Measurements from ENCODE around the gene NKX2-4. TPM values are rescaled to one million over a fixed set of nuclear protein-coding genes. Genes with fewer than 3 reads are reported as not detected.
"Not testable (repeated sequence)": the region's sequence is repeated elsewhere in the genome, so short reads cannot be mapped to it uniquely, and the experiment has no call there.

NKX2-4 gene
- not detected for total RNA-seq

DNA sequence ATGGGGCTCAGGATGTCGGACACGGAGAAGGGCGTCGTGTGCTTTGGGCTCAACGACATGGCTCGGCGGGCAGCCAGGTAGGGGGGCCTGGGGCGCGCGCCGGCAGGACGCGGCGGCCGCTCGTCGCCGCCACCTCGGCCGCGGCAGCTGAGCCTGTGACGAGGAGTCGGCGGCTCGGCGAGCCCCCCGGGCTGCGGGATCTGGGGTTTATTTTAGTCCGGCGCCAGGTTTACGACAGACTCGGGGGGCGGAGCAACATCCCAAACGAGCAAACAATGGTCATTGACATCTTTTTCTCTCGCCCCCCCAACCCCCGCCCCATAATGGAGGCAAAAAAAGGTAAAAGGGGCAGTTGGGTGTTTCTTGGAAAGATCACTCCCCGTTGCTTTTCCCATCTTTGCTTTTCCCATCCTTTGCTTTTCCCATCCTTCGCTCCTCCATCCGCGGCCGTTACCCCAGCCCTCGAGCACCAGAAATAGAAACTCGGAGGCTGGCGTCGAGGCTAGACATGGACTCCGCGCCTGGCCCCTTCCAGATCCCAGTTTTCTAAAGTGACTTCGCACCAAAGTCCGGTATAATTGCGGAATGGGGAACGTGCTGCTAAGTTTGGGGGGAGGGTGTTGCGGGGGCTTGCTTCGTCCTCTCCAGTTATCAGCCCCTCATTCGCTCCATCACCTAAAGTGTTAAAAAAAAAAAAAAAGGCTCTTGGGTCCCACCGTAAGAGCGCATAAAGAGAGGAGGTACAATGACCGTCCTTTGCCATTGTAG, at the start of gene NKX2-4:
Gene NKX2-4, minus strand, starts transcription at position 186 of the 768 bp plus-strand sequence. Its CDS starts 127 bp downstream, at position 59.
- peaks cover 88% of the 10 kb centered on the region for H3K27me3 ChIP-seq (ENCODE audit: insufficient read depth, low read length)
- no peak within 1 kb of the TSS for H3K4me3 ChIP-seq (ENCODE audit: low read length)
- peaks cover 21% of the 10 kb centered on the region for H3K4me1 ChIP-seq (ENCODE audit: insufficient read depth, low read length)
- no peaks in the 10 kb centered on the region for H3K9me3 ChIP-seq (ENCODE audit: low read depth, low read length)

DNA sequence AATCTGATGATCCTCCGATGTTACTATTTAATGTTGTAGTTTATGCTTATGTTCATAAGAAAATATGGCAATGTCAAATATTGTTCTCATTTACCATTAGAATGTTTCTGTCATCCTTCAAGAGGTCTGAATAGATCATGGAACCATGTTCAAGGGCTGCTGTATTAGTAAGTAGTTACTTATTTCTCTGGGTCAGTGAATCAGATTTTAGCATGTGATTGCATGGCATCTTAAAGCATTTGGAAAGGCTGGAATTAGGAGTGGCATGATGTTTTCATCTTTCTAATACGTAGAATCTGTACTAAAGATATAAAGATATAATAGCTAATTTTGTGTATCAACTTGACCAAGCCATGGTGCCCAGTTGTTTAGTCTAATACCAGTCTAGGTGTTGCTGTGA, 40.5 kb upstream of the NKX2-4 start:
- Histone ChIP-seq H3K9me3 (ENCODE audit: low read depth, low read length) (no peaks in the 10 kb centered on the region), H3K4me3 (ENCODE audit: low read length) (no peak overlapping the region), H3K27me3 (ENCODE audit: insufficient read depth, low read length) (peaks cover 4% of the 10 kb centered on the region), H3K4me1 (ENCODE audit: insufficient read depth, low read length) (no peaks in the 10 kb centered on the region)

DNA sequence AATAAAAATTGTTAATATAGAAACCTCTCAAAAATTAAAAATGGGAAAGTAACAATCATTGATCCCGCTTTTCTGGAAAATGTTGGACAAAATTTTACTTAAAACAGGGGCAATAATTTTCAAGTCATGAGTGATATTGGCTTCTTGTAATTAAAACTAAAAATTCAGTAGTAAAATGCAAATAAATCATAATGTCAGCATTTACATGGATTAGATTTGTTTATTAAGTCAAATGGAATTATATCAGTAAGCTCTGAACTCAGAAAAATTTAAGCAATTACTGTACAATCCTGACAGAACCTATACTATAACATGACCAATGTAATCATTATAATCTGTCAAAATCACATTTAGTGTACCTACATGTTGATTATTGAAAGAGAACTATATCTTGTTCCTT, 39.9 kb upstream of the NKX2-4 start:
- Histone ChIP-seq H3K27me3 (ENCODE audit: insufficient read depth, low read length) (peaks cover 4% of the 10 kb centered on the region), H3K9me3 (ENCODE audit: low read depth, low read length) (no peaks in the 10 kb centered on the region), H3K4me1 (ENCODE audit: insufficient read depth, low read length) (no peaks in the 10 kb centered on the region), H3K4me3 (ENCODE audit: low read length) (no peak overlapping the region)

DNA sequence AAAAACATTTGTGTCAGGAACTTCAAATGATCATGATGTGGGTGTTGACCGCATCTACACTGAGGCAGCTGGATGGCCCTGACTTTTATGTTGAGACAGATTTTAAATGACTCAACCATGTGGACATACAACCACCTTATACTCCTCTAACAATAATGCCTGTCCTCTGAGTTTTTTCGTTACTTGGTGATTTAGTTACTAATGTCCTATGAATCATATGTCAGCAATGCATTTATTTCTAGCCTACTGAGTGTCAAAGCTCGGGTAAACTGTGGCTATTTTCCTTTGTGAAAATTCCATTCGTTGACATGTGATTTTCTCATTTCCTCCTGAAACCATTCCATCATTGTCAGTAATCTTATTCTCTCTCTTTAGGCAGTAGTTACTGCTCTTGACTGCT, 38.9 kb upstream of the NKX2-4 start:
- Histone ChIP-seq H3K4me3 (ENCODE audit: low read length) (no peak overlapping the region), H3K9me3 (ENCODE audit: low read depth, low read length) (no peaks in the 10 kb centered on the region), H3K4me1 (ENCODE audit: insufficient read depth, low read length) (no peaks in the 10 kb centered on the region), H3K27me3 (ENCODE audit: insufficient read depth, low read length) (no peaks in the 10 kb centered on the region)

DNA sequence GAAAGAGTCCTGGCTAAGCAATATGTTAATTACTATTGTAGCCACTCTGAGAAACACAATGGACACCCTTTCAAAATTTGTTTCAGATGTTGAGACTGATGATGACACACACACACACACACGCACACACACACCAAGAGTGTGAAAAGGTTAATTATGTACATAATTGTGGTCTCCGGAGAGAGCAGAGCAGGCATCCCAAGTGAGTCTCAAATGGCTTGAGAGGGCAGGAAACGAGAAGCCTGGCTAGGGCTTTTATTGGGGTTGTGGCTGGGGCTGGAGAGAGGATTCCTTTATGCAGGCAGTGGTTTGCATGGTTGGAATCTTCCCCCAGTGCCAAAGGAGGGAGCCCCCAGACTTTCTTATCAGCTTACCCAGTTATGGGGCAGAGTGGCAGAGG, 38.2 kb upstream of the NKX2-4 start:
- Histone ChIP-seq H3K9me3 (ENCODE audit: low read depth, low read length) (no peaks in the 10 kb centered on the region), H3K4me3 (ENCODE audit: low read length) (no peak overlapping the region), H3K4me1 (ENCODE audit: insufficient read depth, low read length) (no peaks in the 10 kb centered on the region), H3K27me3 (ENCODE audit: insufficient read depth, low read length) (peaks cover under 1% of the 10 kb centered on the region)

DNA sequence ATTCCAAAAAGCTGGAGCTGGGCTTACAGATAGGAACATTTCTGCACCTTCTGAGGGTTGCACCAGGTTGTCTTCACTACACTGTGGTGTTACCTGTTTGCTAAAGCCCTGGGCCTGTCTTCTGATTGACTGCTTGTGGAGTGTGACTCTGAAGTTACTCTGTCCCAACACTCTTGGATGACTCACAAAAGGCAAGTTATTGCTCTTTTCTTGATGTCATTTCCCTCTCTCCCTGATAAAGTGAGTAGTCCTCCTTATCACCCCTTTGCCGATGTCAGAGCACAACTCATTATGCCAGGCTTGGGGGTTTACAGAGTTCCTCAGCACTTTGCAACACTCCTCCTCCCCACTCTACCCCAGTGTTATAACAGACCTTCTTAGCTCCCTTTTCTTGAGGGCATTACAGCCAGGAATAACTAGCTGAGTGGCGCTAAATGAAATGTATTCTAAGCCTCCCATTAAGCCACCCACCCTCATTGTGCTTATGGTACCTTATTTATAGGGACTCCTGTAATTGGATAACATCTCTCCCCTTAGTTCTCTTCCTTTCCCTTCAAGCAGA, 36.1 kb upstream of the NKX2-4 start:
- Histone ChIP-seq H3K27me3 (ENCODE audit: insufficient read depth, low read length) (peaks cover 5% of the 10 kb centered on the region), H3K4me3 (ENCODE audit: low read length) (no peak overlapping the region), H3K9me3 (ENCODE audit: low read depth, low read length) (no peaks in the 10 kb centered on the region), H3K4me1 (ENCODE audit: insufficient read depth, low read length) (no peaks in the 10 kb centered on the region)

DNA sequence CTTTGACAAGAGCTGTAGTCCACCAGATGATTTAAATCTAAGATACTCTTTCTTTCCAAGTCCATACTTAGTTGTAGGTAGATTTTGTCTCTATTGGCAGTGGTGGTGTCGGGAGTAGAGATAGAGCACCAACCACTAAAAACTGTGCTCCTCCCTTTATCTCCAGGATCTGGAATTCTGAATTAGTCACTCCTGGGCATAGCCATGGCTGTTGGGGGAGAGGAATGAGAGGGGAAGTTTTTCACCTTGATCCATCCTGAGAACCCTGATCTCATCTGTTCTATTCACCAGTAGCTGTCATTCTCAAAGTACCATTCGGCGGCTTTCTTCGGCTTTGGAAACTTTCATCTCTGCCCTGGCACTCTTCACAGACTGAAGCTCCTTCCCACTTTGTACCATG, 35.6 kb upstream of the NKX2-4 start:
- H3K27me3 ChIP-seq (ENCODE audit: insufficient read depth, low read length): peaks cover 5% of the 10 kb centered on the region

DNA sequence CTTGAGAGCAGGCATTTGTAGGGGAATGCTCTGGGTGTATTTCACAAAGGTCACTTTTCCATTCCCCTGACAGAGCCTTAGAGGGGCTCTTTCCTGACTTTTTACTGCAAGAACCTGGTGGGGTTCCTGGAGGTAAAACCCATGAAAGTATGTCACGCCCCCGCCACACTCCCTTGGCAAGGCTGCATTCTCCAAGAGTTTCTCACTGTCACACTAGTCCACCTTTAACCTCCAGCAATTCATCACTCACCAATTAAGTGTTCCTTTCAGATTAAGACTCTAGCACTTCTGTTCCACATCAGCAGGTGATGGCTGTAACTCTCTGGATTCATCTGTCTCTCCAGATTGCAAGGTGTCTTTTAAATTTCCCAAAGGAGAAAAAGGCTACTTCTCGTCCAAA, 32.7 kb upstream of the NKX2-4 start:
- H3K27me3 ChIP-seq (ENCODE audit: insufficient read depth, low read length): peaks cover 5% of the 10 kb centered on the region
- no peaks in the 10 kb centered on the region for H3K9me3 ChIP-seq (ENCODE audit: low read depth, low read length)
- no peaks in the 10 kb centered on the region for H3K4me1 ChIP-seq (ENCODE audit: insufficient read depth, low read length)
- no peak overlapping the region for H3K4me3 ChIP-seq (ENCODE audit: low read length)

More for the DNA sequence above, 35.6 kb upstream of the NKX2-4 start:
- Histone ChIP-seq H3K4me1 (ENCODE audit: insufficient read depth, low read length) (no peaks in the 10 kb centered on the region), H3K4me3 (ENCODE audit: low read length) (no peak overlapping the region), H3K9me3 (ENCODE audit: low read depth, low read length) (no peaks in the 10 kb centered on the region)

DNA sequence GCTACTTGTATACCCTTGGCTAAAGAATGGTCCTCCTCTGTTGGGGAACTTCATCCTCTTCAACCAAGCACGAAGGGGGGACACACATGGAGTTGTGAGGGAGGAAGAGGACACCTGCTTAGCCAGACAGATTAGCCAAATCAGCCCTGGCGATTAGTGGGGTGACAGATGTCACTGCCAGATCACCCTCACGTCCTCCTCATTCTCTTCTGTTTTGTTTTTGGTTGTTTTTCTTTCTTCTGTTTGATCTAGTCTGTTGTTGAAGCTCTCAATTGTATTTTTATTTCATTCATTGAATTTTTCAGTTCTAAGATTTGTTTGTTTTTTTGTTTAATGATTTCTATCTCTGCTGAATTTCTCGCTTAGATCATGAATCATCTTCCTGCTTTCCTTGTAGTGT, 27.5 kb upstream of the NKX2-4 start:
- Histone ChIP-seq H3K27me3 (ENCODE audit: insufficient read depth, low read length) (no peaks in the 10 kb centered on the region), H3K4me3 (ENCODE audit: low read length) (no peak overlapping the region), H3K4me1 (ENCODE audit: insufficient read depth, low read length) (no peaks in the 10 kb centered on the region), H3K9me3 (ENCODE audit: low read depth, low read length) (no peaks in the 10 kb centered on the region)

DNA sequence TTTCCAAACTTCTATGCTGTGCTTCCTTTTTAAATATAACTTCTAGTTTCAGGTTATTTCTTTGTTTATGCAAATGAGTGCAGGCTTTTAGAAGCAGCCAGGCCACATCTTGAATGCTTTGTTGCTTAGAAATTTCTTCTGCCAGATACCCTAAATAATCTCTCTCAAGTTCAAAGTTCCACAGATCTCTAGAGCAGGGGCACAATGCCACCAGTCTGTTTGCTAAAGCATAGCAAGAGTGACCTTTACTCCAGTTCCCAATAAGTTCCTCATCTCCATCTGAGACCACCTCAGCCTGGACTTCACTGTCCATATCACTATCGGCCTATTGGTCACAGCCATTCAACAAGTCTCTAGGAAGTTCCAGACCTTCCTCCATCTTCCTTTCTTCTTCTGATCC, 26.4 kb upstream of the NKX2-4 start:
- H3K9me3 ChIP-seq (ENCODE audit: low read depth, low read length); H3K4me1 ChIP-seq (ENCODE audit: insufficient read depth, low read length): not testable (repeated sequence)

DNA sequence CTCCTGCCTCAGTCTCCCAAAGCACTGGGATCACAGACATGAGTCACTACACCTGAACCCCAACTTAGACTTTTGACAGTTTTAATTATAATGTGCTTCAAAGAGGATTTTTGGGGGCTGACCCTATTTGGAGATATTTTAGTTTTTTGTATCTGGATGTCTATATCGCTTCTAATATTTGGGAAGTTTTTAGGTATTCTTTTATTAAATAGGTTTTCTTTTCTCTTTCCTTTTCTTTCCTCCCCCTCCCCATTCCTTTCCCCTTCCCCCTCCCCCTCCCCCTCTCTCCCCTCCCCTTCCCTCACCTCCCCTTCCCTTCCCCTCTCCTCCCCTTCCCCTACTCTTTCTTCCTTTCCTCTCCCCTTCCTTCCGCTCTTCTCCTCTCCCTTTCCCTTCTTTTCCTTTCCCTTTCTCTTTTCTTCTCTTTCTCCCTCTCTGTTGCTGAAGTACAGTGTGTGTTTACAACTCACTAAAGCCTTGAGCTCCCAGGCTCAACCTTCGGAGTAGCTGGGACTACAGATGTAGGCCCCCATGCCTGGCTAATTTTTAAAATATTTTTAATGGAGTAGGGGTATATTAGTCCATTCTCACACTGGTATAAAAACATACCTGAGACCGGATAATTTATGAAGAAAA, 24.4 kb upstream of the NKX2-4 start:
- H3K27me3 ChIP-seq (ENCODE audit: insufficient read depth, low read length): no peaks in the 10 kb centered on the region
- no peaks in the 10 kb centered on the region for H3K9me3 ChIP-seq (ENCODE audit: low read depth, low read length)
- no peak overlapping the region for H3K4me3 ChIP-seq (ENCODE audit: low read length)
- H3K4me1 ChIP-seq (ENCODE audit: insufficient read depth, low read length): no peaks in the 10 kb centered on the region

More for the DNA sequence above, 26.4 kb upstream of the NKX2-4 start:
- not testable (repeated sequence) for H3K27me3 ChIP-seq (ENCODE audit: insufficient read depth, low read length); H3K4me3 ChIP-seq (ENCODE audit: low read length)

DNA sequence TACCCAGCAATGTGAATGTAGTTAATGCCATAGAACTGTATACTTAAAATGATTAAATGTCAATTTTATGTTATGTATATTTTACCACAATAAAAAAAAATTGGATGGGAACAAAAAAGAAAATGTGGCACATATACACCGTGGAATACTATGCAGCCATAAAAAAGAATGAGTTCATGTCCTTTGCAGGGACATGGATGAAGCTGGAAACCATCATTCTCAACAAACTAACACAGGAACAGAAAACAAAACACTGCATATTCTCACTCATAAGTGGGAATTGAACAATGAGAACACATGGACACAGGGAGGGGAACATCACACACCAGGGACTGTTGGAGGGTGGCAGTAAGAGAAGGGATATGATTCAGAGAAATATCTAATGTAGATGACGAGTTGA, 21.8 kb upstream of the NKX2-4 start:
- H3K4me1 ChIP-seq (ENCODE audit: insufficient read depth, low read length); H3K27me3 ChIP-seq (ENCODE audit: insufficient read depth, low read length); H3K9me3 ChIP-seq (ENCODE audit: low read depth, low read length); H3K4me3 ChIP-seq (ENCODE audit: low read length): not testable (repeated sequence)

DNA sequence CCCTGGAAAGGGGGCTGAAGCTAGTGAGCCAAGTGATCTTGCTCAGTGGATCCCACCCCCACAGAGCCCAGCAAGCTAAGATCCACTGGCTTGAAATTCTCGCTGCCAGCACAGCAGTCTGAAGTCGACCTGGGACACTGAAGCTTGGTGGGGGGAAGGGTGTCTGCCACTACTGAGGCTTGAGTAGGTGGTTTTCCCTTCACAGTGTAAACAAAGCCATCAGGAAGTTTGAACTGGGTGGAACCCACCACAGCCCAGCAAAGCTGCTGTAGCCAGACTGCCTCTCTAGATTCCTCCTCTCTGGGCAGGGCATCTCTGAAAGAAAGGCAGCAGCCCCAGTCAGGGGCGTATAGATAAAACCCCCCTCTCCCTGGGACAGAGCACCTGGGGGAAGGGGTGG, 16.7 kb upstream of the NKX2-4 start:
- H3K9me3 ChIP-seq (ENCODE audit: low read depth, low read length): peaks cover 16% of the 10 kb centered on the region
- H3K4me1 ChIP-seq (ENCODE audit: insufficient read depth, low read length); H3K4me3 ChIP-seq (ENCODE audit: low read length): not testable (repeated sequence)
- peaks cover 25% of the 10 kb centered on the region for H3K27me3 ChIP-seq (ENCODE audit: insufficient read depth, low read length)

DNA sequence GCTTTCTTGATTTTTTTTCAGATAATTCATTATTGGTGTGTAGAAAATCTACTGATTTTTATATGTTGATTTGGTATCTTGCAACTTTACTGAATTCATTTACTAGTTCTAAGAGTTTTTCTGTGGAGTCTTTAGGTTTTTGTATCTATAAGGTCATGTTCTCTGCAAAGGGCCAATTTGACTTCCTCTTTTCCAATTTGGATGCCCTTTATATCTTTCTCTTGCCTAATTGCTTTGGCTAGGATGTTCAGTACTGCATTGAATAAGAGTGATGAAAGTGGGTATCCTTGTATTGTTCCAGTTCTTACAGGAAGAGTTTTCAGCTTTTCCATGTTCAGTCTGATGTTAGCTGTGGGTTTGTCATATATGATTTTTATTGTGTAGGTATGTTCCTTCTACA, 14.4 kb upstream of the NKX2-4 start:
- Histone ChIP-seq H3K4me3 (ENCODE audit: low read length) (no peak overlapping the region), H3K4me1 (ENCODE audit: insufficient read depth, low read length) (no peaks in the 10 kb centered on the region)

DNA sequence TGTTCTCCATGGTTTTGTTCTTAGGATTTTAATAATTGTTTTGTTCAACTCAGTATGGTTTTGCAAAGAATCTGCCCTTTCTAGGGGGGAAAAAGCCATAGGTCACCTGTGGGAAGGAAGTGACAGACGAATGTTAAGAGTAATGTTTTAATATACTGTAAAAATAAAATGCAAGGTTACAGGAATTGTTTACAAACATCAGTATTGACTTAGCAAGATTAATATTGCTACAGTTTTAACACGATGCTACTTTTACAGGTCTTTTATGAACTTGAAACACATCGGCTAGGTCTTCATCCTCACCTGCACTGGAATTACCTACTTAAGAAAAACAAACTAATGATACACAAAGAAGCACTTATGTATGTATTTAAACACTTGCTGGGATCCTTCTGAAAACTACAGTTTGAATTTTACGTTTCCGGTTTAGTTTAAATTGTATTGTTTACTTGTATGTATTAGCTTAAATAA, 1.7 kb upstream of the NKX2-4 start:
- Histone ChIP-seq H3K4me1 (ENCODE audit: insufficient read depth, low read length) (peaks cover 21% of the 10 kb centered on the region), H3K27me3 (ENCODE audit: insufficient read depth, low read length) (peaks cover 83% of the 10 kb centered on the region), H3K9me3 (ENCODE audit: low read depth, low read length) (no peaks in the 10 kb centered on the region), H3K4me3 (ENCODE audit: low read length) (no peak overlapping the region)

More for the DNA sequence above, 14.4 kb upstream of the NKX2-4 start:
- peaks cover 16% of the 10 kb centered on the region for H3K9me3 ChIP-seq (ENCODE audit: low read depth, low read length)
- H3K27me3 ChIP-seq (ENCODE audit: insufficient read depth, low read length): peaks cover 43% of the 10 kb centered on the region
